Activated effector memory CD4-positive, alpha-beta T cell treated with Interleukin-2 at 50 U/mL for 16 hours (primary cell): ENCODE measurements around the gene HOXA6.

Experiments used
- DNase-seq: peaks from one replicate; pipeline ENCODE4 v3.0.0-alpha.2; 2020

HOXA6 gene

GRCh38 chr7:27147199-27148030 is at the start of gene HOXA6:
Gene HOXA6, minus strand, starts transcription at chr7:27147774. Its CDS starts 25 bp downstream, at chr7:27147749.
- DNase-seq, result no peak

GRCh38 chr7:27196287-27196767 is 48.8 kb upstream of the HOXA6 start:
- DNase-seq, result peak; percentile 68

GRCh38 chr7:27194686-27195379 is 47.3 kb upstream of the HOXA6 start:
- no peak for DNase-seq

- DNase-seq, result no peak
These were observed 46.4 kb upstream of the HOXA6 start for GRCh38 chr7:27194002-27194352.

- DNase-seq, result no peak
These were observed 45.9 kb upstream of the HOXA6 start for GRCh38 chr7:27193335-27194001.

GRCh38 chr7:27192546-27193334 is 45.2 kb upstream of the HOXA6 start:
- no peak for DNase-seq

GRCh38 chr7:27191833-27192545 is 44.4 kb upstream of the HOXA6 start:
- no peak for DNase-seq

GRCh38 chr7:27191161-27191731 is 43.7 kb upstream of the HOXA6 start:
- no peak for DNase-seq

- DNase-seq, result no peak
These were observed 42.6 kb upstream of the HOXA6 start for GRCh38 chr7:27189997-27190748.

- DNase-seq, result no peak
These were observed 41.9 kb upstream of the HOXA6 start for GRCh38 chr7:27189295-27189996.

- peak; percentile 31 for DNase-seq
These were observed 41.1 kb upstream of the HOXA6 start for GRCh38 chr7:27188386-27189294.

GRCh38 chr7:27187475-27188385 is 40.2 kb upstream of the HOXA6 start:
- DNase-seq, result no peak

- no peak for DNase-seq
These were observed 39.3 kb upstream of the HOXA6 start for GRCh38 chr7:27186668-27187474.

- no peak for DNase-seq
These were observed 38.5 kb upstream of the HOXA6 start for GRCh38 chr7:27185854-27186667.

- DNase-seq, result no peak
These were observed 37.7 kb upstream of the HOXA6 start, which contains the start of gene HOXA11 for GRCh38 chr7:27185013-27185853. Gene HOXA11, minus strand, starts transcription at chr7:27185232. Its CDS starts 88 bp downstream, at chr7:27185144.
